ENCODE results near the gene GOLGA5.
"Not testable (repeated sequence)": the region's sequence is repeated elsewhere in the genome, so short reads cannot be mapped to it uniquely, and the experiment has no call there.

GOLGA5 gene

DNA sequence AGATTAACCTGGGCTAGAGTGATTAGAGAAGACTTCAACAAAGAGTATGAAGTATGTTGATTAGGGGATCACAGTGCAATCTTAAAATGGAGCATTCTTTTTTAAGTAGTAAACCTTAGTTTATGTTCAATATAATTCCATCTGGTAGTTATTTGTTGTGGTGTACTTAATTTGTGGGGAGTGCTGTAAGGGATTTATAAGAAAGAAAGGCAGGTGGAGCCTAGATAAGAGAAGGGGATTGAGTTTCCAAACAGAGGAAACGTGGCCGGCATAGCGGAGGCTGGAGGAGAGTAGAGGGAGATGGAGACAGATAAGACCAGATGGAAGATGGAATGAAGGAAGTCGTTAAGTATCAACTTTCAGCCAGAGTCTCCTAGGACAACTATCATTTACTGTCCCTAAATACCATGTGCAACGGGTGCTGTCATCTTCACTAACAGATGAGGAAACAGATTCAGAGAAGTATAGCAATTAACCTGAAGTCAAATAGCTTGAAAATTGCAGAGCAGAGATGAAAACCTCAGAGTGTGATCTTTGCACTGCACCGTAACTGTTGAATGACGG is 38.1 kb downstream of the GOLGA5 start:
- no peak for DNase-seq

DNA sequence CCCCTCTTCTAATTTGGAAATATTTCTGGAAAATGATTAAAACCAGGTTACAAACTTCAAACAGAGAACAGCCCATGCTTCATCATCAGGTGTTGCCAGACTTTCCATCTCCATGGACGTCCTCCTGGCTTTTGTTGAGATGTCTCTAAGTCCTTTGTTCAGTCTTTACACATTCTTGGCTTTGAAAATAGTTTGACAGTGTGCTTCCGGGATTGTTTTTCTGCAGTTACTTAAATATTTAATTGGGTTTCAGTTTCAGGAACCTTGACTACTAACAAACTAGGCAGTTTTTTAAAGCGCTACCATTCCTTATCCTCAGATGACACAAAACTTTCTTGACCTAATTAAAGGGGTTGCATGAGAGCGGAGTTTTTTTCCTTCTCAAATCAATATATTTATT is 47.8 kb downstream of the GOLGA5 start:
- DNase-seq: no peak

DNA sequence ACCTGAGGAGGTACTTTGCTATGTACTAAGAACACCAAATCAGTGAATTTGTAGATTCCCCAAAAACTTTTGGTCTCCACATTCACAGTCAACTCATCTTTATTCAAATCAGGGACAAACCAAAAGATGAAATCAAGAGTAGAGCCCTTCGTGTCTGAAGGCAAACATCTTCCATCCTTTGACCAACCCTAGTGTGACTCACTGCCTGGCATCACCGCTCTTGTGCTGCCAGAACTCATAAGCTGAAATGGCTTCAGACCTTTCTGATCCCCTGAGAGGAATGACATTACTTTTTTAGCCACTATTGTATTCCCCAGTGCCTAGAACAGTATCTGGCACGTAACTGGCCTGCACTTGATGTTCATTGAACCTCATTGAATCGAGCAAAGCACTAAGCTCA is 50.1 kb downstream of the GOLGA5 start:
- DNase-seq: no peak

DNA sequence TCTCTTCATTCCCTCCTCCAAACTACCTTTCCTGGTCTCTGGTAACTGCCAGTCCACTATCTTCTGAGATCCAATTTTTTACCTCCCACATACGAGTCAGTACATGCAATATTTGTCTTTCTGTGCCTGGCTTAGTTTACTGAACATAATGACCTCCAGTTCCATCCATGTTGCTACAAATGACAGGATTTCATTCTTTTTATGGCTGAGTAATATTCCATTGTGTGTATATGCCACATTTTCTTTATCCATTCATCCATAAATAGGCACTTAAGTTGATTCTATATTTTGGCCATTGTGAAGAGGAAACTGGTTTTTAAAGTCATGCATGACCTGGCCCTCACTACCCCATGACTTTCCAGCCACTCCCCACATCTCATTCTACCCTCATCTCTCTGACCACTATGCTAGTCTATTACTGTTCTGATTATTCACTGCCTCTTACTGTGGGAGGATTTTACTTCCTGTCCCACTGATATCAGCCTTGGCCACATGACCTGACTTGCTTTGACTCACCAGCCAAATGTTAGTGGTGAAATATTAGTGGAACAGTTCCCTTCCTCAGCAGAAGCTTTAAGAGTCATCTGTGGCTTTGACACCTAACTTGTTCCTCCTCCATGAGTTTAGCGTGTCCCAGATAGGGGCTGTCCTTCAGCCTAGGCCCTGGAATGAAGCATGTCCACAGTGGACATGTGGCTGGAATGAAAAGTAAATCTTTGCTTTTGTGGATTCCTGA is 52.2 kb downstream of the GOLGA5 start:
- no peak for DNase-seq

DNA sequence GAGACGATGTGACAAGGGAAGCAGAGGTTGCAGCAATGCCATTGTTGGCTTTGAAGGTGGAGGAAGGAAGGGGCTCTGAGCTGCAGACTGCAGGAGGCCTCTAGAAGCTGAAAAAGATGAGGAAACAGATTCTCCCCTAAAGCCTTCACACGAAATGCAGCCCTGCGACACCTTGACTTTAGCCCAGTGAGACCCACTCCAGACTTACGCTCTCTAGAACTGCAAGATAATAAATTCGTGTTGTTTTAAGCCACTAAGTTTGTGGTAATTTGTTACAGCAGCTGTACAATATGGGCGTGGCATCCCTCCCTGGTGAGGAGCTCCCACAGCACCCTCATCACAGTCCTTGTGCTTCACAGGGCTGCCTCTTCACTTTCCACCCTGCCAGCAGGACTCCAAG is 53.2 kb downstream of the GOLGA5 start:
- peak; percentile 50 for DNase-seq

DNA sequence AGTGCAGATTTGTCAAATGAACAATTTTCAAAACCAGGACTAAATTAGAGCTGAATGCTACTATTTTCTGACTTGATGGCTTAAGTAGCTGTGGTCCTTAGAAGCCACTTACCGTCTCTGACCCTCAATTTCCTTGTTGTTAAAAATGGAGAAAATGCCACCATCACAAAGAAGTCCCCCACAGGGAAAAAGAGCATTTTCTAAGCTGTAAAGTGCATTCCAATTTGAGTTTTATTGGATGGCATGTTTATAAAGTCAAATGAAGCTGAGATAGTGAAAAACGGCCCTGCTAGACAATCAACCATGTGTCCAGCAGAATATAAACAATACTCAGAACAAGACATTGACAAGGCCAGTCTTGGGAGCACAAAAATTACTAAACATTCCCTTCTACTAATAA is 53.6 kb downstream of the GOLGA5 start:
- no peak for DNase-seq

DNA sequence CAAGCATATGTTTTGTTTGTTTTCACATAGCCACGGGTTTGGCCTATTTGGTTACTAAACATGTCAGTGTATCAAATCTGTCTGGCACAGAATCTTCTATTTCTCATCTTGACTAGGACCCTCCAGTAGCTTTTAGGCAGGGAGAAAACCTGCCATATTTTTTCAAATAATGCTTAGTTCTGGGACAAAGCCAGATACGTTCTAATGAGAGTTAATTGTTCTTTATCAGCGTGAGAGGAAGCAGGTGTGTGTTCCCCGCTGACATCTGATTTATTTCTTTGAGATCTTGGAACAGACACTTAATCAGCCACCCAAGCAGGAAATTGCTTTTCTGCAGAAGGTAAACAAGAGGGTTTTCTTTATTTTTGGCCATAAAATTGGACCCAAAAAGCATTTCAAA is 54.8 kb downstream of the GOLGA5 start:
- peak; percentile 98 for DNase-seq

DNA sequence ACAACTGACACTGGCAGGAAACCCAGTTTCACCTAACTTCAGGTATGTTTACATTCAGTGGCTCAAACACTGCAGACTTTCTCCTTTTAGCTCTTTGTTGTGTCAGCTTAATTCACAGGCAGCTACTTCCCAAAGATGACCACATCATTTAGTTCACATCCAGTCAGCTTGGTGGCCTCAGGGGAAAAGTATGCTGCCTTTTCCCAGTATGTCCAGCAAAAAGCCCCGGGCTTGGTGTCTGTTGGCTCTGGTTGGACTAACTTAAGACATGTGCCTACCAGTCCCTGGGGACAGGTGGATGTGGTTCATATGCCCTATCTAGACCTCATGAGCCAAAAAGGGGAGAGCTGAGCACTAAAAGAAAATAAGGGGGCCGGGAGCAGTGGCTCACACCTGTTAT is 56.4 kb downstream of the GOLGA5 start:
- no peak for DNase-seq

DNA sequence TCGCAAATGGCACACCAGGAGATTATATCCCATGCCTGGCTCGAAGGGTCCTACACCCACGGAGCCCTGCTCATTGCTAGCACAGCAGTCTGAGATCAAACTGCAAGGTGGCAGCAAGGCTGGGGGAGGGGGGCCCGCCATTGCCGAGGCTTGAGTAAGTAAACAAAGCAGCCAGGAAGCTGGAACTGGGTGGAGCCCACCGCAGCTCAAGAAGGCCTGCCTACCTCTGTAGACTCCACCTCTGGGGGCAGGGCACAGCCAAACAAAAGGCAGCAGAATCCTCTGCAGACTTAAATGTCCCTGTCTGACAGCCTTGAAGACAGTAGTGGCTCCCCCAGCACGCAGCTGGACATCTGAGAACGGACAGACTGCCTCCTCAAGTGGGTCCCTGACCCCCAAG is 59.0 kb downstream of the GOLGA5 start:
- DNase-seq: not testable (repeated sequence)

DNA sequence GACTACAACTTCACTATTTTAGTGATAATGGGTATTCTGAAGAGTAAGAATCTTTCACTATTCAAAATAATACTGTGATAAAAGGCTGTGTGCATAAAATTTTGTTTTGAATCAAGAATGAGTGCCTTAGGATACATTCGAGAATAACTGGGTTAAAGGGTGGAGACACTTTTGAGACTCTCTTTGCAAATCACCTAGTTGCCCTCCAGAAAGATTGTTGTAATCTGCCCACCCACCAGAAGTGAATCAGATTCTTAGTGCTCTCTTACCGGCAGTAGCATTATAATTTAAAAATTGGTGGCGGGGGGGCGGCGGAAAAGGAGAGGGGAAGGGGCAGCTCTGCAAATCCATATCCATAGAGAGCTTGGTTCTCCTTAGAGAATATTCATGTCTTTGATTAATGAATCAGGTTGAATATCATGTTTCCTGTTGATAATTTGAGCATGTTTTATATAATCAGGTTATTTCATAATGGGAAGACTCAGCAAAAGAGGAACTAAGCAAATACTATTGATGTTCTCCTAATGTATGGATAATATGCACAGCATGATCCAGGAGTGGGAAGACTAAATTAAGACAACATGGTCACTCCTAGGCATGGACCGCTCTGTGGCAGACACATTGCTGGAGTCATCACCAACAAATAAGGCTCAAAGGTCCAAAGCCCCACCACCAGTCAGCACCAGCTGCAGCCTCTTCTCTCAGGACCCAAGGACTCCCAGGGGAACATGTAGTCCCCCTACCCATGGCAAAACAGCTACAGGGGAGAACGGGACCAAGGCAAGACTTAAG is 66.1 kb downstream of the GOLGA5 start:
- DNase-seq: no peak

DNA sequence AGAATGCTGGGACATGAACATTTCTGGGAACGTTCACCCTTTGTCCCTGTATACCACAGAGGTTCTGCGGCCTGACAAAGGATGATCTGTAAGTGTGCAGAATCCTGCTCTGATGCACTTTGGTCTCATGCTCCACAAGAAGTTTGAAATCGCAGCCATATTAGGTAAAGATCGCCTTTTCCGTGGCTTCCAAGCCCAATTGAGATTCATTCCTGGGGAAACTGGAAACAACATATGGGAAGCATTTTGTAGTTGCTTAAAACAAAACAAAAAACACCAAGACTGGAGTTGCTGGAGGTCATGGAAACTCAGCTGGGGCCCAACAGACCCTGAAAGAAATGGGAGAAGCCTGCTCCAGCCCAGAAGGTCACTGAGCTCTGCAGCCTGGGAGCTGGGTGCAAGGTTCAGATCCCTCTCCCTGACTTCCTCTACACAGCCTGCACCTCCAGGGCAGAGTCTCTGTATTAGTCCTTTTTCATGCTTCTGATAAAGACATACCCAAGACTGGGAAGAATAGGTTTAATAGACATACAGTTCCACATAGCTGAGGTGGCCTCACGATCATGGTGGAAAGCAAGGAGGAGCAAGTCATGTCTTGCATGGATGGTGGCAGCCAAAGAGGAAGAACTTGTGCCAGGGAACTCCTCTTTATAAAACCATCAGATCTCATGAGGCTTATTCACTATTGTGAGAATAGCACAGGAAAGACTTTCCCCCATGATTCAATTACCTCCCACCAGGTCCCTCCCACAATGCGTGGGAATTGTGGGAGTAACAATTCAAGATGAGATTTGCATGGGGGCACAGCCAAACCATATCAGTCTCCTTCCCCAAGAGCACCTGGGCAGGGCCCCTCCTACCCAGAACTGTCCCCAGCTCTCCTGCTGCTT is 68.0 kb downstream of the GOLGA5 start:
- no peak for DNase-seq

DNA sequence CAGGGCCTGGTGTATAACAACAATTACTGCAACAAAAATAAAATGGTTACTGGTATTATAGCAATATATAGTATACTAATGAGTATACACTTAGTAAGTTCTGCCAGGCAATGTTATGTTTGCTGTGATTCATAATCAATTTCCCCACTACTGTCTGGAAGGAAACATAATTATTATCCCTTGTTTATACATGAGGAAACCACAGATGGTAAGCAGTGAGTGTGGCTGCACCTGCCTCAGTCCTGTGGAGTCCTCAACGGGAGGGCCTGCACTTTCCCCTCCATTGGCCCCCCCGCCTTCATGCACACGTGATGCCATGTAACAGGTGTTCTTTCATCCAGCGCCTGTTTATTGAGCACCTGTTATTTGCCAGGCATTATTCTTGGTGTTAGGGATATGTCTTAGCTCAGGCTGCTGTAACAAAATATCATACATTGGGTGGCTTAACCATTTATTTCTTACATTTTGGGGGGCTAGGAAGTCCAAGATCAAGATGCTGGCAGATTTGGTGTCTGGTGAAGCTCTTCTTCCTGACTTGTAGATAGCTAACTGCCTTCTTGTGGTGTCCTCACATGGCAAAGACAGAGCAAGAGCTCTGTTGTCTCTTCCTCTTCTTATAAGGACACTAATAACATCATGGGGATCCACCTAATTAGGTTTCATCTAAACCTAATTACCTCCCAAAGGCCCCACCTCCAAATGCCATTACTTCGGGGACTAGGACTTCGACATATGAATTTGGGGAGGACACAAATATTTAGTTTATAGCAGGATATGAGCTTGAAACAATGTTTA is 69.4 kb downstream of the GOLGA5 start:
- DNase-seq: peak; percentile 97

DNA sequence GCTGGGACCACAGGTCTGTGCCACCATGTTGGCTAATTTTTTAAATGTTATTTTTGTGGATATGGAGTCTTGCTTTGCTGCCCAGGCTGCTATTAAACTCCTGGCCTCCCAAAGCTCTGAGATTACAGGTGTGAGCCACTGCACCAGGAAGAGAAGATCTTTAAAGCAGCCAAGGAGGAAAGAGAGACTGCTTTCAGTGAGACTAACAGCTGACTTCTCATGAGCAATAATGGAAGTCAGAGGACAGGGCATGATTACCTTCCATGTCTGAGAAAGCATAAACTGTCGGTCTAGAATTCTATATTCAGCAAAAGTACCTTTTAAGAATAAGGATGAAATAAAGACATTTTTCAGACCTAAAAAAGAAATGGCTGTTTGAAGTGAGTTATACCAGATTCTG is 71.6 kb downstream of the GOLGA5 start:
- no peak for DNase-seq

DNA sequence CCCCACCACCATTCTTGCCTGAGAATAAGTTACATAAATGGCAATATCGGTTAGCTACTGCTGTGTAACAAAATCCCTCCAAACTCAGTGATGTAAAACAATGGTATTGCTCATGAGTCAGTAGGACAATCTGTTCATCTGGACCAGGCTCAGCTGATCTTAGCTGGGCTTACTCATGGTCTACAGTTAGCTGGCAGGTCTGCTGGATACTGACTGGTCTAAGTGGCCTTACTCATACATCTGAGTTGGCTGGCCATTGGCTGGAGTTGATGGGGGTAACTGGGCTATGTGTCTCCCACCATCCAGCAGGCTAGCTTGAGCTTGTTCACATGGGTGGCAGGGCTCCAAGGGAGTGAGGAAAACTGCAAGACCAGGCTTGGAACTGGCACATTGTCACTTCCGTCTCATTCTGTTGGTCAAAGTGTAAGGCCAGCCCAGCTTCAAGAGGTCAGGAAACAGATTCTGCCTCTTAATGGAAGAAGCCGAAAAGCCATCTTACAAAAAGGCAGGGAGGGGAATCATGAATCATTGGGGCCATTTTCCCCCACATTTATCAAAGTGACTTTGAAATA is 72.2 kb downstream of the GOLGA5 start:
- no peak for DNase-seq

DNA sequence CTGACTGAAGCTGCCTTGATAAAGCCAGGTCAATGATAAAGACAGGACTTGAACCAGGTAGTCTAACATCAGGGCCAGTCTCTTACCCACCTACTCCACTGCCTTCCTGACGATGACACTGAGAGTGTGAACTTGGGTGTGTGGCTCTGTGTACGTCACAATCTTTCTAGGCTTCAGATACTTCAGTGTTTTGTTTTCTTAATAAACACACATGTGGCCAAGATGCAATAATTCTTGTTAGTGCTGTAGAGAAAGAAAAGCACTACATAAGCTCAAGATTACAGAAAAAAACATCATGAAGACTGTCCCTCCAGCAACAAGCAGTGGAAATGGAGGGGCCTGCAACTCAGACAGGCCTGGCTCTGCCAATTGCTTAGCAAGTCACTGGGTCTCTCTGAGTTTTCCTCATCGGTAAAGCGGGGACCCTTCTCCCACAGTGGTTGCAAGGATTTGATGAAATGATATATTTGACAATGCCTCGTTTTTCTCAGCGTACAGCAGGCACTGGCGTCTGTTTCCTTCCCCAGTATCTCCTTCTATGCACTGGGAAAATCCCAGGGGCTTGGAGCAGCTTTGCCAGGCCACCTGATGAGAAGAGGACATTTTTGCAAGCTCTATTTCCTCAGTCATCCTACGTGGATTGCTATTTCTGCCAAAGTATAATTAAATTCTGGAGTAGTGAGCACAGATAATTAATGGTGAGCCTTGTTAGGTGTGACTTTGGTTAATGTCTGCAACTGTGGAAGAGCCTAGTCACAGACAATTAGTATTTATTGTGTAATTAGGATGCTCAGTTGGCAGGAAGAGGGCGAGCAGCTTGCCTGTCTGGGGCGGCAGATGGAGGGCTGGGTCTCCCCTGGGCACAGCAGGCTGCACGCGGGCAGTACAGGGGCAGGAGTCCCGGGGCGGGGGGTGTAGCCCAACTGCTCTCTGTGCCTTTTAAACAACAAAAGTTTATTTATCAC is 73.1 kb downstream of the GOLGA5 start:
- peak; percentile 95 for DNase-seq

DNA sequence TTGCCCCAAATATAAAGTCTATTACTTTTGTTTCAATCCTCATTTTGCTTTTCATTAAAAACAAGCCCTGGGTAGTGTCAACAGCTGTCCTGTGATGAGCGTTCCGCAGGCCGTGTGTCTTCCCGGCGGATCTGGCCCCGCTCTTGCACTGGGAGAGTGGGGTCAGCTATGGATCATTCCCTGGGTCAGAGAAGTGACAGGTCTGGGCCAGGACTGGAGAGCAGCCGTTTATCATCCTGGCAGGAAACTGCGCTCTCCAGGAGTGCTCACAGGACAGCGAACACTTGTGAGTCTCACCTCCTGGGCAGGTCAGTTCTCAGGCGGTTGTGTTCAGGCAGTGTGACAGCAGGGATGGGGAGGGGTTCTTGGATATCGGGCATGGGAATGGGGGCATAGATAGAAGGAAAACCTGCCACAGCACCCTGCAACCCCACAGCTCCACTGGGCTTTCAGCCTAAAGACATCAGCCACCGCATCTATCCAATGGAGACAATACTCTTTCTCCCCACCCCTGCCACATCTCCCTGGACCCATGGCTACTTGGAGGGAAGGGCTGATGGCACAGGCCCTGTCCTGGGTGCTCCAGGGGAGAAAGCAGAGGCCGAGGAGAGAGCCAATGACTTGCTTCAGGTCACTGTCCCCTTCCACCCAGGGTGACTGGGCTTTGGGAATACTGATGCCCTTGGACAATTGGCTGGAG is 81.0 kb downstream of the GOLGA5 start:
- no peak for DNase-seq

DNA sequence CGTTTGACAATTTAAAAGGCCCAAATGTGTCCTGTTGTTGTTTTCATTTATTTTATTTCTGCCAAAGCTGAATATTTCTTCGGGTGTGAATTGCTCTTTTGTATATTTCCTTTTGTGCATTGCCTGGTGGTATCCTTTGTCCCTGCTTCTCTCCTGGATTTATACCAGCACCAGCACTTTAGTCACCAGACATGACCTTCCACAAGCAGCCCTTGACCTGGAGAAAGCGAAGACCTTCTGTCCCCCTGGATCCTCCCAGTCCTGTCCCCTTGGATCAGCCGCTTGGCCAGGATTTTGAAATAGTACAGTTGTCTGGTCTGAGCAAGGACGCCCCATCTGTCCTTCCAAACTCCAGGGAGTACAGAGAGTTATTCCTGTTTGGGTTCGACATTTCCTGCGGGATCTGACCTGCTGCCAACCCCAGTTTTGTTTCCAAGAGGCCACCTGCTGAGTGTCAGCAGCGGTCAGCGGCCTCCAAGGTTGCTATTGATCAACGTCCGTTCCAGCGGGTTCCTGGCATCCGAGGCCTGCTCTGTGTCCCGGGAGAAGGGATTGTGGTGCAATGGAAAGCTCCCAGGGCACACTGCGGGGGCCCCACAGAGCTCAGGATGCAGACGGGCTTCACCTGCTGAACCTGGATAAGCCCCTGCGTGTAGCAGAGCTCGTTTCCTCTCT is 83.8 kb downstream of the GOLGA5 start:
- DNase-seq: no peak

DNA sequence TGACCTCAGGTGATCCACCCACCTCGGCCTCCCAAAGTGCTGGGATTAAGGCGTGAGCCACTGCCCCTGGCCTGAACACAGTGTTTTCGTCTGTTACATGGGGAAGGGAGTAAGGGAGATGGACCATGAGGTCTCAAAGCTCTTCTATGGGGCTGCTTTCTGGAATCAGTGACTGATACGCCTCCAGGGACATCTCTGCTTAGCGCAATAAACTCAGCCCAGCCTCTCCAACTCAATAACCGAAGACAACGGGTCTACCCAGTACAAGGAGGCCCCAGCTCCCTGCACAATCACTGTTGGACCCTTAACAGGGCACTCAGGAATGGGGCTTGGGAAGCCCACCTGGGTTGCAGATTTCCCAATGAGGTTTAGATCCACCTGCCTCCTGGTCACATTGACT is 86.2 kb downstream of the GOLGA5 start:
- DNase-seq: no peak

DNA sequence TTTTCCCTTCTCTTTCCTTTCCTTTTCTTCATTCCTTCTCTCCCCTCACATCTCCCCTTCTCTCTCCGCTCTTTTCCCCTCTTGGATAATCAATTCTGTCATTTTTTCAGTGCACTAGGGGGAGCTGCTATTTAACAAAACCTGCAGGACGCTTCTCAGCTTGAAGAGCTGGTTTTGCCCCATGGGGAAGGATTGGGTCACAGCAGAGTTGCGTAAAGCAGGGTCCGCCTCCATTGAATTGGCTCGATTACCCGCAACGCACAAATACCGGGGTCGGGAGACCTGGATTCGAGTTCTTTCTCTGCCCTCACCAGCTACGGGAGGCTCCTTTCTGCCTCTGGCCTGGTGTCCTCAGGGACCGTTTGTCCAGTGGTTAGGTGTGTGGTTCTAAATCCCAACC is 86.7 kb downstream of the GOLGA5 start:
- peak; percentile 72 for DNase-seq
